Thoracic aorta (tissue), 2 donors: ENCODE measurements around the gene AIF1. TPM values are rescaled to one million over a fixed set of nuclear protein-coding genes. Genes with fewer than 3 reads are reported as not detected.

ENCODE experiments used
- ATAC-seq: fragments of 150-250 bp; one replicate; pipeline ENCODE4 v1.8.0; 2017; ENCODE audit warnings: low read depth; ENCODE audit not compliant: insufficient number of reproducible peaks, low FRiP score
- DNase-seq: peaks from one replicate; pipeline ENCODE4 v3.0.0-alpha.2; 2020; ENCODE audit warnings: low spot score
- H3K27ac ChIP-seq, 2 donors: fragments of 200-600 bp; sonication (generic); 1 replicate in 1 of 2; 2 replicates in 1 of 2; pipeline ENCODE4 v1.5.1; 2016; ENCODE audit warnings: mild to moderate bottlenecking in 2 of 2, moderate library complexity in 2 of 2
- H3K27me3 ChIP-seq: fragments of 200-600 bp; sonication (generic); replicated peaks from 2 replicates; pipeline ENCODE4 v1.6.0; 2016; ENCODE audit warnings: mild to moderate bottlenecking; ENCODE audit not compliant: insufficient read depth
- H3K36me3 ChIP-seq: fragments of 200-600 bp; sonication (generic); one replicate; pipeline ENCODE4 v1.5.1; 2016
- H3K4me1 ChIP-seq, 2 donors: fragments of 200-600 bp; sonication (generic); 1 replicate in 1 of 2; 2 replicates in 1 of 2; pipeline versions ENCODE4 v1.5.1 to v1.6.0; 2016; ENCODE audit warnings: low read depth in 2 of 2, mild to moderate bottlenecking in 1 of 2; ENCODE audit not compliant: control insufficient read depth in 1 of 2
- H3K4me3 ChIP-seq: fragments of 200-600 bp; sonication (generic); 2 replicates; pipeline ENCODE4 v1.5.1; 2016; ENCODE audit warnings: mild to moderate bottlenecking
- H3K9me3 ChIP-seq: fragments of 200-600 bp; sonication (generic); 2 replicates; pipeline ENCODE4 v1.5.1; 2016
- total RNA-seq, 2 donors: library from RNA; depleted of rRNA; stranded (reverse); fragments of >200 nt; gene quantifications; one replicate each; pipeline versions ENCODE4 v1.1.0 to v1.2.3, GENCODE V29; 2016
- TF ChIP-seq, protein P1 (sequence below): fragments of 200-600 bp; sonication (generic); IDR thresholded peaks from one replicate; pipeline ENCODE4 v1.5.1; 2019; ENCODE audit warnings: antibody characterized with exemption

AIF1 gene
- total RNA-seq, 2 donors from 2014 or later = 21.5 to 39.6 TPM

DNA sequence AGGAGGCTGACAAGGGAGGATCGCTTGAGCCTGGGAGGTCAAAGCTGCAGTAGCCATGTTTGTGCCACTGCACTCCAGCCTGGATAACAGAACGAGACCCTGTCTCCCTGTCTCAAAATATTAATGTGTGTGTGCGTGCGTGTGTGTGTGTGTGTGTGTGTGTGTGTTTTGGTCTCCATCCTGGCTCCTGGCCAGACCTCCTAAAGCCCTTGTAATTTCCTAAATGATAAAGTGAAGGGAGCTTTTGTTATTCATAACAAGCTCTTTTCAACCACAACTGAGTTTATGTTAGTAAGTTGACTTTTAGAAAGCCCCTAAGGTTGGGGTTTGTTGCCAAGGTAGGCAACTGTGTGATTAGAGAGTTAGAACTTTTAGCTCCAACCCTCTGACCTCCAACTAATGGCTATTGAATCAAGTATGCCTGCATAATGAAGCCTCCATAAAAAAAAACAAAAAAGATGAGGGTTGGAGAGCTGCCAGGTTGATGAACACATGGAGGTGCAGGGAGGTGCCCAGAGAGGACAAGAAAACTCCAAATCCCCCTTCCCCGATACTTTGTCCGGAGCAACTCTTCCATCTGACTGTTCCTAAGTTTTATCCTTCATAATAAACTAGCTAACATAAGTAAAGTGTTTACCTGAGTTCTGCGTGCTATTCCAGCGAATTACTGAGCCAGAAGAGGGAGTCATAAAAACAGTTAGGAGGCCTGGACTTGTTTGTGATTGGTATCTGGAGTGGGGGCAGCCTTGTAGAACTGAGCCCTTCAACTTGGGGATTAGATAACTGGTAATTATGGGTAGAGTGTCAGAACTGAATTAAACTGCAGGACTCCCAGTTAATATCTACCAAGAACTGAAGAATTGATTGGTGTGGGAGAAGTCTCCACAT lies 5.3 kb upstream of the AIF1 start:
- Histone ChIP-seq H3K36me3 (no peaks in the 10 kb centered on the region), H3K9me3 (no peaks in the 10 kb centered on the region), H3K4me3 (no peak overlapping the region), H3K27me3 (no peaks in the 10 kb centered on the region), H3K4me1 (no peaks in the 10 kb centered on the region), H3K27ac (no peak overlapping the region)
- ATAC-seq = no peak
- TF ChIP-seq, protein P1, sequence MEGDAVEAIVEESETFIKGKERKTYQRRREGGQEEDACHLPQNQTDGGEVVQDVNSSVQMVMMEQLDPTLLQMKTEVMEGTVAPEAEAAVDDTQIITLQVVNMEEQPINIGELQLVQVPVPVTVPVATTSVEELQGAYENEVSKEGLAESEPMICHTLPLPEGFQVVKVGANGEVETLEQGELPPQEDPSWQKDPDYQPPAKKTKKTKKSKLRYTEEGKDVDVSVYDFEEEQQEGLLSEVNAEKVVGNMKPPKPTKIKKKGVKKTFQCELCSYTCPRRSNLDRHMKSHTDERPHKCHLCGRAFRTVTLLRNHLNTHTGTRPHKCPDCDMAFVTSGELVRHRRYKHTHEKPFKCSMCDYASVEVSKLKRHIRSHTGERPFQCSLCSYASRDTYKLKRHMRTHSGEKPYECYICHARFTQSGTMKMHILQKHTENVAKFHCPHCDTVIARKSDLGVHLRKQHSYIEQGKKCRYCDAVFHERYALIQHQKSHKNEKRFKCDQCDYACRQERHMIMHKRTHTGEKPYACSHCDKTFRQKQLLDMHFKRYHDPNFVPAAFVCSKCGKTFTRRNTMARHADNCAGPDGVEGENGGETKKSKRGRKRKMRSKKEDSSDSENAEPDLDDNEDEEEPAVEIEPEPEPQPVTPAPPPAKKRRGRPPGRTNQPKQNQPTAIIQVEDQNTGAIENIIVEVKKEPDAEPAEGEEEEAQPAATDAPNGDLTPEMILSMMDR = no peak
- no peak for DNase-seq

DNA sequence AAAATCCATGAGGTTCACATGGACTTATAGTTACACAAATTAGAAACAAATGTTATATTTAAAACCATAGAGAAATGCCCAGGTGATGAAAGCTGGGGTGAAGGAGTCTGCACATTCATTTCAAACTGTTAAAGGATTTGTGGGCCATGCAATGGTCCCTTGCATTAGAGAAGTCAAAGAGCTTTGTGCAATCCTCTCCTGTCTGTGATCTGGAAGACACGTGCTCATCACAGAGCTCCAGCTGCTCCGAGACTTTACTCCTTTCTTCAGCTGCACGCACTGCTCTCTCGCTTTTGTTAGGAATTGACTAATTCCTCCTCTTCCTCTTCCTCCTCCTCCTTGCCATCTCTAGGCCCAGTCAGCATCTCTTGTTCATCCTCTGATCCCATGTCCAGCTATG lies 4.1 kb upstream of the AIF1 start:
- no peaks in the 10 kb centered on the region for H3K27me3 ChIP-seq
- TF ChIP-seq, protein P1 = no peak
- no peak overlapping the region for H3K27ac ChIP-seq
- H3K4me3 ChIP-seq = no peak overlapping the region
- no peaks in the 10 kb centered on the region for H3K36me3 ChIP-seq
- no peaks in the 10 kb centered on the region for H3K4me1 ChIP-seq
- no peaks in the 10 kb centered on the region for H3K9me3 ChIP-seq
- DNase-seq (no peak), ATAC-seq (no peak)

DNA sequence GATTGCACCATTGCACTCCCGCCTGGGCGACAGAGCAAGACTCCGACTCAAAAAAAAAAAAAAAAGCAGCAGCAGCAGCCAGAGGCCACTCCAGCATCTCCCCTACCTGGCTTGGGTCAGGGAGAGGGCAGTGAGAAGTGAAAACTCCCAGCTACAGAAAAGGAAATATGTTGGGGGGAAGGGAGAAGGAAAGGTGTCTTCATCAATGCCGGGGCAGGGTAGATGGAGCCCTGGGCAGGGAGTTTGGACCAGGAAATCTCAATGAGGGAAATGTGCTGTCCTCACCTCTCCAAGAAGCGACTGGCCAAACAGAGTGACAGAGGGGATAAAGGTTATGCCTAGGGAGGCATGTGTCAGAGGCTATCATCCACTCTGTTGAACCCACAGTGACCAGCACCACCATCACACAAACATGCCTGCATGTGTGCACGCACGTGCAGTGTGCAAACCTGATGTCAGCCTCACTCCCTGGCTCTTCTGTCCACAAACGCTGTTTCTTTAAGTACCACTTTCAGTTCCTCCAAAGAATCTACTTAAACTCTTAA lies 887 bp upstream of the AIF1 start:
- H3K4me1 ChIP-seq = no peaks in the 10 kb centered on the region
- no peak overlapping the region for H3K4me3 ChIP-seq
- DNase-seq (no peak), ATAC-seq (no peak)
- no peaks in the 10 kb centered on the region for H3K36me3 ChIP-seq
- H3K27me3 ChIP-seq = no peaks in the 10 kb centered on the region
- no peak overlapping the region for H3K27ac ChIP-seq
- no peaks in the 10 kb centered on the region for H3K9me3 ChIP-seq
- TF ChIP-seq, protein P1 = no peak

DNA sequence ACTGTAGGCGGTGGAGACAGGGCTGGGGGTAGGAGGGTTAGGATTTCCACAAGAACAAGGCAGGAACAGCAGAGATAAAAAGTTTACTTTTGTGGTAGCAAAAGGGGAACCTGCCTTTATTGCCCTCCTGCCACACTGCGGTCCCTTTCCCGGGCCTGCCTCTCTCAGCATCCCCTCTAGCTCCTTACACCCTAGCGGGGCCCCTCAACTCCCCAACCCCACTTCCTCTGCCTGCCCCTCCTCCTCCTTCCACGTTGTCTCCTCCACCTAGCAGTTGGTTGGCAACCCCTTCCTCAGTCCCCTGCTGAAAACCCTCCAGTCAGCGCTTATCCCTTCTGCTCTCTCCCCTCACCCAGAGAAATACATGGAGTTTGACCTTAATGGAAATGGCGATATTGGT lies 714 bp downstream of the AIF1 start:
- no peak for ATAC-seq
- H3K36me3 ChIP-seq = no peaks in the 10 kb centered on the region
- no peak for DNase-seq
- H3K27me3 ChIP-seq = no peaks in the 10 kb centered on the region
- TF ChIP-seq, protein P1 = no peak
- peaks cover 3% of the 10 kb centered on the region in 2 donors for H3K4me1 ChIP-seq
- no peaks in the 10 kb centered on the region for H3K9me3 ChIP-seq
- no peak overlapping the region for H3K27ac ChIP-seq
- peak overlapping the region; percentile 18 for H3K4me3 ChIP-seq

DNA sequence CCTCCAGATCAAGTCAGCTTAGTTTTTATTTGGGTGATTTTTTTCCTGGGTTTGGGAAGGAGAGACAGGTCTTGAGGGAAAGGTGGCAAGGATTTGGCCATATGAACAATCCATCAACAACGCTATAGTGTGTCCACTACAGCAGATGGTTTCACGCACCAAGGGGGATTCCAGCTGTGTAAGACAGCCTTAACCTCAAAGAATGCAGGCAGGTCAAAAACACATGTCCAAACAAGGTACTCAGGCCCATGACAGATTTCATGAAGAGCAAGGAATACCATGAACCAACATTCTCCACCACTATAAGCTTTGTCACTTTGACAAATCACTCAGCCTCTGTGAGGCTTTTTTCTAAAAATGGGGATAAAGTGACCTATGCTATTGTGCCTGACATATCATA lies 2.0 kb downstream of the AIF1 start:
- no peaks in the 10 kb centered on the region for H3K9me3 ChIP-seq
- H3K4me1 ChIP-seq = peaks cover 5 to 10% of the 10 kb centered on the region in 2 donors
- no peaks in the 10 kb centered on the region for H3K27me3 ChIP-seq
- no peak overlapping the region for H3K27ac ChIP-seq
- TF ChIP-seq, protein P1 = no peak
- H3K36me3 ChIP-seq = no peaks in the 10 kb centered on the region
- no peak for DNase-seq
- no peak overlapping the region for H3K4me3 ChIP-seq
- ATAC-seq = no peak
